Kidney capillary endothelial cell (primary cell): ENCODE results near the gene C16orf78.

ENCODE experiments used
- DNase-seq: peaks from one replicate; pipeline ENCODE4 v3.0.0-alpha.2; 2018; ENCODE audit warnings: low spot score

Gene C16orf78, protein sequence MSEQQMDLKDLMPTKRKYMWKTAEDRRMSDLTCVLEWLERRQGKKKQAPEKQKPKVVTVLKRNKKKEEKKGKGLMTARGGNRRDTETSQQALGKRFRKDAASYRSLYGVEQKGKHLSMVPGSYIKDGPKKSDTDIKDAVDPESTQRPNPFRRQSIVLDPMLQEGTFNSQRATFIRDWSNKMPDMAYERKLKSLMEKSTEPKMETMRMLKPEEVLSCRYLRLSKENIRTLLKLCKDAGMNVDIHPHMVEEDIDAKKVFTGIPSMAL

GRCh38 chr16:49373504-49373903 is at the start of gene C16orf78:
Gene C16orf78 (plus strand): TSS chr16:49373804. CDS start chr16:49373940, 136 bp downstream.
- DNase-seq, result no peak

DNA sequence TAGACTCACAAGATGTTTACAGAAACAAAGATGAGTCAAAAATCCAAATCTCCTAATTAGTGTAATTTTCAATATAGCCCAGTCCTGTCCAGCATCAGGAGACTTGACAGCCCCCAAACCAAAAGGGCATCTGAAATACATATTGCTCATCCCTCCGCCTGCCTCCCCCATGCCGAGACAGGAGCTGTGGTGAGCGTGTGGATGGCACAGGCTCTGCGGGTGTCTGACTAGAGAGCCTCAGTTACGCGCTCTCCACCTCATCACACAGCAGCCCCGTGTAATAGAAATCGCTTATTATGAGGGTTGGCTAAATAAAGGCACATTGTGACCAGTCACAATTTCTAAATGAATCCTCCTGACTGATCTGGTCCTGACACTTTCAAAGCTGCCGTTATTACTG is 48.9 kb upstream of the C16orf78 start:
- DNase-seq, result no peak

DNA sequence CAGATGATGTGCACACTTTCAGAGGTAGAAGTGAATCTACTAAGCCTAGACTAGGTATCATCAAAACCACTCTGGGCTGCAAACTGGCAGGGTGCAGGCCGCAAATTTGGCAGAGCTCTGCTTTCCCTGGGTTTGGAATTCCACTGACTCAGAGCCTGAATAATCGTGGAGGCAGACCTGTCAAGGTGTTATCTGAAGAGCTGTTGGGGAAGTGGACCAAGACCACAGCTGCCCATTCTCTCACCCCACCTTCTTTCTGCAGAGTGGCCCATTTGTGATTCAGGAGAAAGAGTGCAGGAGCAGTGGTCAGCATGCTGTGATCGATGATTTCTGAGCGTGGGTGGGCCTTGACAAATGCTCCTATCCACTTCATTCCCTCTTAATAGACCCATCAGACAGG is 46.1 kb upstream of the C16orf78 start:
- no peak for DNase-seq

GRCh38 chr16:49328325-49328724 is 45.3 kb upstream of the C16orf78 start:
- no peak for DNase-seq

- DNase-seq, result no peak
These were observed 42.9 kb upstream of the C16orf78 start for GRCh38 chr16:49330562-49331201.

- no peak for DNase-seq
These were observed 40.9 kb upstream of the C16orf78 start for GRCh38 chr16:49332589-49333258.

- DNase-seq, result no peak
These were observed 40.4 kb upstream of the C16orf78 start for GRCh38 chr16:49333259-49333597.

- no peak for DNase-seq
These were observed 37.8 kb upstream of the C16orf78 start for GRCh38 chr16:49335828-49336227.

DNA sequence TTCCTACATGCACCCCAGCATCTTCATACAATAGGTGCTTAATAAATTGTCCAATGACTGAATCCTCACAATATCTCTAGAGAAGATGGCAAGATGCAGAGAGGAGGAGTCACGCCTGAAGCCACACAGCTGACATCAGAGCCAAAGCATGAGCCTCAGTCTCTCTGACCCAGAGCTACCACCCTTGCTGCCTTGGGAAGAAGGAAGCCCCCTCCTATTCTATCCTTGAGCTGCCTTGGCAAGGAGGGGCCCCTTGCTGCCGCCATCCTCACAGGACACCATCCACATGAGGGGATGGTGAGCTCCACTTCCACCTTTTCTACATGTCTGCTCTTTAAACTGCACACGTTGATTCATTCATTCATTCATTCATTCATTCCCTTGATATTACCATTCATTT is 37.0 kb upstream of the C16orf78 start:
- DNase-seq, result no peak

GRCh38 chr16:49337814-49338350 is 35.7 kb upstream of the C16orf78 start:
- no peak for DNase-seq

DNA sequence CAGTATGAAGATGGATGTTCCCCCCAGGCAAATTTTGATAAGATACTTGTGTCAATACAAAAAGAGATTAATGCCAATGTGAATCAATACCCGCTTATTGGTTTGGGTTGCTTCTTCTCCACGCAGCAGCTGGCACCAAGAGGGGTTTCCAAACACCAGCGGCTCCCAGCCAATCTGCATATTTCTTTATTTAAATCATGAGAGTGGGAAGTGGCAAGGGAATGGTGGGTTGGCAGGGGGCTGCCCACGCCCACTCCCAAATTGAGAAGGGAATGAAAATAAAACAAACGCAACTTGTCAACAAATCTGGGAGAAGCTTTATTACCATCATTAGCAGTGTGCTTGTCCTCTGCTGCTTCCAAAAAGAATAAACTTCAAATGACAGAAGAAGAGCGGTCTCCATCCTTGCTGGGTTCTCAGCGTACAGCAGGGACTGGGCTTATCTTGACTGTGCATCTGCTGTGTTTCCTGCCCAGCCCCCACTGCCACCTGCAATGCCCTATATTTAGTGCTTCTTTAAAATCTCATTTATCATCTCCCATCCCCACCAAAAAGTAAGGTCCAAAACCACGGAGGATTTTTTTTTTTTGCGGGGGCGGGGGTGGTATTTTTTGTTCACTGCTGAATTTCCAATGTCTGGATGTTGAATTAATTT is 34.9 kb upstream of the C16orf78 start:
- no peak for DNase-seq

- no peak for DNase-seq
These were observed 33.1 kb upstream of the C16orf78 start for GRCh38 chr16:49340466-49340865.

GRCh38 chr16:49341706-49342105 is 31.9 kb upstream of the C16orf78 start:
- DNase-seq, result no peak

DNA sequence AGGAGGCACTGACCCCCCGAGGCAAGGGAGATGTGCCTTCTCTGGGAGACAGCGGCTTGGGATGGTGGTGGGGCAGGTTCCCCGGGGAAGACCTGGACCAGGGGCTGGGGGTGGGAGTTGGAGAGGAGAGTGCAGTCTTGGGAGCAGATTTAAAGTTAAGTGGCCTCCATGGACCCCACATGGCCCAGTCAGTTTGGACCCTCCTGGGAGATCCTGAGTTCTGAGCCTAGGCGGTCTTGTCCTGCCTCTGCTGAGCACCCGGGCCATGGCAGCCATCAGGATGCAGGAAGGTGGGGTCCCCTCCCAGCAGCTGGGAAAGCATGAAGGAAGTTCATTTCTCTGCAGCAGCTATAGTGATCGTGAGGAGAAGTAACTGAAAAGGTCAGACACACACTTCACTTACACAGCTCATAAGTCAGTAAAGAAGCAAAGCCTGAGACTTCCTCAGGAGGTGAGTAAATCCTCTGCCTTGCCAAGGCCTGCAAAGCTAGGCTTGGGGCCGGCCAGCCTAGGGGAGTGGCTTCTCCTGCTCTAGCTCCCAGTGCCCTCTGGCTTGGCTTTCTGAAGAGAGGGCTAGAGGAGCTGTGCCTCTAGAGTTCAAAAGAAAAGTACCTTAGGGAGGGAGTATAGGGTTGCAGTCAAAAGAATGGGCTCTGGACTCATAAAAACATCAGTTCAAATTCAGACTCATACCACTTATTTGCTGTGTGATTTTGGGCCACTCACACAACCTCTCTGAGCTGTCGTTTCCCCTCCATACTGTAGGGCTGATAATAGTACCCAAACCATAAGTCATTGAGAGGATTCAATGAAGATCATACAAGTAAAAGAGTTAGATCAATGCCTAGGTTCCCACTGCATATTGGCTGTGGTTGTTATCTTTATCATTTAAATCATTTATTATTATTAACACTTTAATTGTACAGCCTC is 31.0 kb upstream of the C16orf78 start:
- no peak for DNase-seq

- DNase-seq, result no peak
These were observed 30.3 kb upstream of the C16orf78 start for GRCh38 chr16:49343291-49343690.

GRCh38 chr16:49344401-49344800 is 29.2 kb upstream of the C16orf78 start:
- no peak for DNase-seq

DNA sequence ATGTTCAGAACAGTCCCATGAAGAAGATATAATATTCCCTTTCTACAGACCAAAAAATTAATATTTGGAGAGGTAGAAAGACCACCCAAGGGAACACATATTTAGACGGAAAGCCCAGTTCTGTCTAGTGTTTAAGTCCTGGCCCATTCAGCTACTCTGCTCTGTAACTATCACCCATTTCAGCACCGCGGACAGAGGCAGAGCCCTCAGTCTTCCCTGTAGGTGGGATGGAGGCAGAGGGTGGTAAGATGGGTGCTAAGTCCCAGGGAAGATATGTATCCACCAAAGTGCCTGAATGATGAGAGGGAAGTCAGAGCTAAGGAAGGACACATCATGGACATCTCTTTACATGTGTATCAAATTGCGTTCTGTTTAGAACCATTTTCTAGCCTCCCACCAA is 27.8 kb upstream of the C16orf78 start:
- no peak for DNase-seq

GRCh38 chr16:49346459-49346858 is 27.1 kb upstream of the C16orf78 start:
- DNase-seq, result no peak

DNA sequence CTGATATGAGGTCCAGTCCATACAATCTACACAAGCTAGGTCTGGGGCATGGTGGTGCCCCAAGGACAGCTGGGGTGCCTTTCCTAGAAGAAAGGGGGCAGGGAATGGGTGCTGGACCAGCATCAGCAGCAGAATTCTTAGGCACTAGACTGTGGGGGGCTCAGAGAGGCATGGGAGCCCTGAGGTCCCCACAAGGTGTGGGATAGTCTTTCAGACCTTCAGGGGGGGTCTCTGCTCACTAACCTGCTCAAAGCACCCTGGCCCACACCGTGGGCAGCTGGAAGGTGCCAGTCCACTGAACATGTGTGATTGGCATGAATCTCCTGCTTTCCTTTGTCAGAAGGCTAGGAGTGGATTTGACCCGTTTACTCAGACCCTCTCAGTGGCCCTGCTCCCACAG is 26.1 kb upstream of the C16orf78 start:
- DNase-seq, result no peak

DNA sequence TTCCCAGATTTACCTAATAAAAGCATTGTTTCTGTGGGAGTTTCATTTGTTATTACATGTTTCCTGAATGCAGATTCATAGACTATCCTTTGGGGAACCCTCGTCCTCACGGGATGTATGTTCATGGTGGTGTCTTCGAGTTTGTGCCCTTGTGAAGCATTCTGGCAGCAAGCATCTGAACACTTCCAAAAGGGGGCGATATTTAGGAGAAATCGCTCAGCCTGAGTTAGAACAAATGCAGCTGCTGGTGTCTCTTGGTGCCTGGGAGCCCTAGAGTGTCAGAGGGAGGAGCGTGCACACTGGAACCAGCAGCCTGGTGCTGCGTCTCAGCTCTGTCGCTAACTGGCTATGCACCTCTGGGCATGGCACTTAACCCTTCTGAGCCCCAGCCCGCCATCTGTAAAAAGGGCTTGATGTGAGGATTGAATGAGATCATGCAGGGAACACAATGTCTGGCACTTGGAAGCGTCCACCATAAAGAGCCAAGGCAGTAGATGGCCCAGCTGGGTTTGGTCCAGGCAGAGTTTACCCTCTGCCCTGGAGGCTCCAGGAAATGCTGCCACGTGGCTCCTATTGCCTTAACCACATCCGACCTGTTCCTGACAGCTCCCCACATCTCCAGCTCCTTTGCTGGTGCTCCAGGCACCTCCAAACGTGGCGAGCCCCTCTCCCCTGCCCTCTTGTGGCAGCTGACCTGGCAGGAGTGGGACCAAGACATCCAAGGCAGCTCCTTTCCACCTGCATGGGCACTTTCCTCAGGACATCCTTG is 25.0 kb upstream of the C16orf78 start:
- no peak for DNase-seq
